K562 (cell line): ENCODE measurements around the gene AHNAK. TPM values are rescaled to one million over a fixed set of nuclear protein-coding genes. Genes with fewer than 3 reads are reported as not detected.

Experiments used
- ATAC-seq: fragments of 200-7000 bp; cut with Tn5 transposase; 3 replicates; pipeline ENCODE4 v1.9.1; 2020; ENCODE audit warnings: moderate library complexity
- BruUV-seq: library from RNA; stranded (reverse); fragments of 400-500 nt; replicated peaks from 2 replicates; lab custom pipeline; 2021; lab: Mats Ljungman, UMichigan
- CTCF ChIA-PET: fragments of 300-600 bp; formaldehyde crosslinking; extraction: SDS; loops from one replicate; lab custom pipeline; 2021; ENCODE audit warnings: low intra/inter-chr PET ratio; lab: Yijun Ruan, JAX
- POLR2A ChIA-PET: fragments of 300-600, 350-650 bp; sonication (Branson Sonifier 250); formaldehyde crosslinking; extraction: SDS; loops from one replicate; lab custom pipeline; 2021; ENCODE audit warnings: antibody characterized with exemption, inconsistent platforms; lab: Yijun Ruan, JAX
- DNase-seq, 4 experiments: peaks; one replicate each; pipeline versions ENCODE4 v3.0.0 to v3.0.0-alpha.2; 2011 to 2018; ENCODE audit warnings: low spot score in 3 of 4, mixed read lengths in 3 of 4; ENCODE audit errors: extremely low read depth in 1 of 4
- FAIRE-seq: peaks from 2 replicates; lab custom pipeline; 2011; peaks lifted over from hg19 to GRCh38; lab: Jason Lieb, UNC
- H2AFZ ChIP-seq: 2 replicates; pipeline ENCODE4 v1.6.0; 2011; ENCODE audit warnings: low read depth, low read length, control low read depth, inconsistent platforms
- H3K27ac ChIP-seq: fragments of 200-600 bp; 3 replicates; pipeline ENCODE4 v1.8.0; 2011; ENCODE audit warnings: low read depth, mild to moderate bottlenecking, control low read depth, inconsistent platforms, low read length, moderate library complexity, mixed read lengths; ENCODE audit errors: extremely low read depth
- H3K27me3 ChIP-seq, 2 experiments: fragments of 300-600 bp in 1 of 2; 2 replicates in 1 of 2; 3 replicates in 1 of 2; pipeline versions ENCODE4 v1.6.0 to v1.8.0; 2011; ENCODE audit warnings: inconsistent platforms in 2 of 2, low read length in 2 of 2, mild to moderate bottlenecking in 1 of 2, mixed read lengths in 1 of 2, moderate library complexity in 1 of 2; ENCODE audit not compliant: control insufficient read depth in 2 of 2, insufficient read depth in 2 of 2
- H3K36me3 ChIP-seq: fragments of 300-600 bp; 3 replicates; pipeline ENCODE4 v1.8.0; 2011; ENCODE audit warnings: mild to moderate bottlenecking, low read length, inconsistent platforms; ENCODE audit not compliant: control insufficient read depth, insufficient read depth
- H3K4me1 ChIP-seq, 2 experiments: fragments of 200-600 bp in 1 of 2; replicated peaks in 1 of 2; 2 replicates in 1 of 2; 3 replicates in 1 of 2; pipeline versions ENCODE4 v1.5.1 to v1.8.0; 2011; ENCODE audit warnings: inconsistent platforms in 2 of 2, low read length in 2 of 2, mild to moderate bottlenecking in 1 of 2, mixed read lengths in 1 of 2, moderate library complexity in 1 of 2; ENCODE audit not compliant: control insufficient read depth in 2 of 2, insufficient read depth in 2 of 2
- H3K4me2 ChIP-seq: 2 replicates; pipeline ENCODE4 v1.6.1; 2011; ENCODE audit warnings: low read length, control low read depth, inconsistent platforms, mixed read lengths; ENCODE audit not compliant: insufficient read depth
- H3K4me3 ChIP-seq: fragments of 200-600 bp; sonication (generic), shearing (Covaris generic); 2 replicates; pipeline ENCODE4 v1.5.1; 2016; ENCODE audit warnings: control low read depth, inconsistent platforms
- H3K79me2 ChIP-seq: fragments of 200-600 bp; 3 replicates; pipeline ENCODE4 v1.8.0; 2011; ENCODE audit warnings: low read length, inconsistent platforms; ENCODE audit not compliant: control insufficient read depth, insufficient read depth
- H3K9ac ChIP-seq, 2 experiments: 2 replicates each; pipeline versions ENCODE4 v1.6.0 to v1.6.1; 2011; ENCODE audit warnings: low read depth in 2 of 2, low read length in 2 of 2, control low read depth in 1 of 2, inconsistent platforms in 1 of 2, mild to moderate bottlenecking in 1 of 2, mixed read lengths in 1 of 2; ENCODE audit not compliant: insufficient read depth in 1 of 2
- H3K9me1 ChIP-seq: one replicate; pipeline ENCODE4 v1.6.0; 2011; ENCODE audit warnings: inconsistent platforms, mild to moderate bottlenecking, low read length, moderate library complexity; ENCODE audit not compliant: control insufficient read depth, insufficient read depth
- H3K9me3 ChIP-seq: replicated peaks from 2 replicates; pipeline ENCODE4 v1.5.1; 2011; ENCODE audit warnings: low read depth, low read length, inconsistent platforms; ENCODE audit not compliant: control insufficient read depth, insufficient read depth
- H4K20me1 ChIP-seq: replicated peaks from 2 replicates; pipeline ENCODE4 v1.6.1; 2011; ENCODE audit warnings: low read length, inconsistent platforms, mixed read lengths; ENCODE audit not compliant: control insufficient read depth, insufficient read depth
- CBFA2T3 ChIP-seq: fragments of 450-650 bp; IDR thresholded peaks from 2 replicates; pipeline ENCODE4 v1.6.1; 2017
- SRSF9 ChIP-seq: fragments of 200-400 bp; formaldehyde crosslinking; IDR thresholded peaks from 2 replicates; pipeline ENCODE4 v1.6.1; 2017; ENCODE audit warnings: low read depth, low read length, borderline replicate concordance
- TGIF2 ChIP-seq: sonication (generic); formaldehyde crosslinking; IDR thresholded peaks from 2 replicates; pipeline ENCODE4 v1.8.1; 2022; ENCODE audit warnings: mild to moderate bottlenecking, missing genetic modification reagents, moderate library complexity
- ZBTB2 ChIP-seq: fragments of 450-650 bp; IDR thresholded peaks from 2 replicates; pipeline ENCODE4 v1.6.1; 2016; ENCODE audit warnings: antibody characterized with exemption
- ZNF175 ChIP-seq: fragments of 200-800 bp; sonication (Bioruptor generic); IDR thresholded peaks from 2 replicates; pipeline ENCODE4 v1.6.1; 2016; ENCODE audit warnings: low read depth, mild to moderate bottlenecking, missing genetic modification characterization, missing compliant biosample characterization
- WGBS: fragments of 100-300 bp; shearing (Covaris generic); methylation state at CpG from one replicate; pipeline ENCODE4 v1.1.6; 2016; ENCODE audit warnings: low coverage, mixed read lengths; ENCODE audit not compliant: insufficient coverage; ENCODE audit errors: missing lambda C conversion rate; 5-methylcytosine and 5-hydroxymethylcytosine counted together
- in situ Hi-C: fragments of 300-500 bp; cut with MboI; formaldehyde crosslinking; loops from 4 replicates; pipeline ENCODE4 v1.15.0; 2018; ENCODE audit warnings: inconsistent platforms, mixed read lengths
- intact Hi-C: fragments of 100-400 bp; cut with micrococcal nuclease; formaldehyde crosslinking; loops from 2 replicates; pipeline ENCODE4 v1.14.2; 2022
- polyA plus RNA-seq, 8 experiments: library from polyadenylated mRNA; depleted of rRNA in 4 of 8; stranded (reverse) in 5 of 8; unstranded in 3 of 8; fragments of >200 nt; fragmentation: Nextera tagmentation in 2 of 8; fragmentation: Illumina TruSeq in 1 of 8; extraction: Ambion mirVana in 2 of 8; extraction: Trizol in 1 of 8; gene quantifications; 2 replicates each; pipeline versions ENCODE4 v1.2.1 to v1.2.3, GENCODE V29; 2011 to 2014; ENCODE audit warnings: inconsistent platforms in 1 of 8, missing spikeins in 1 of 8
- total RNA-seq, 7 experiments: library from RNA; depleted of rRNA in 6 of 7; stranded (reverse); fragments of >200 nt in 6 of 7; fragmentation: Illumina TruSeq in 2 of 7; extraction: Trizol in 2 of 7; gene quantifications; 2 replicates each; pipeline versions ENCODE4 v1.2.1 to v1.2.3, GENCODE V29; 2011 to 2021; ENCODE audit warnings: low replicate concordance in 1 of 7

AHNAK gene
- total and polyA plus RNA-seq, 9 of the 15 experiments (the other 6 are each of a cell fraction or from before 2014, with no cell fraction given) = 1.5 to 89.7 (median 45.0) TPM

GRCh38 chr11:62387381-62387780 is 159.2 kb downstream of the AHNAK start:
- no peak for ATAC-seq

More at GRCh38 chr11:62387381-62387780, 159.2 kb downstream of the AHNAK start:
- H2AFZ ChIP-seq = no peak overlapping the region
- H3K9me3 ChIP-seq = no peaks in the 10 kb centered on the region
- no peaks in the 10 kb centered on the region for H3K9me1 ChIP-seq
- TF ChIP-seq CBFA2T3 (no peak), TGIF2 (CRISPR knock-in tag) (no peak), ZBTB2 (no peak), ZNF175 (CRISPR knock-in tag) (no peak), SRSF9 (no peak)
- H3K36me3 ChIP-seq = no peaks in the 10 kb centered on the region
- DNase-seq (no peak), FAIRE-seq (no peak)
- 82% methylated on average over 3 of the region's 3 CpGs for WGBS
- H3K4me1 ChIP-seq = peaks cover 0 to 5% of the 10 kb centered on the region in 2 experiments; a peak in 2 of 5 replicates
- in situ Hi-C loops = loop anchor here (25.0 kb wide), 2 partner anchors 475 to 625 kb away; partner anchors contain the start of gene SLC22A8
- ChIA-PET CTCF (no interaction called here), POLR2A (no interaction called here)
- no TSS peak for BruUV-seq
- H3K27ac ChIP-seq = no peak overlapping the region
- H3K27me3 ChIP-seq = no peaks in the 10 kb centered on the region
- no peak overlapping the region for H3K4me3 ChIP-seq
- no peaks in the 10 kb centered on the region for H3K79me2 ChIP-seq
- no peak overlapping the region for H3K4me2 ChIP-seq
- H3K9ac ChIP-seq = 0 out of 4 replicates have a peak overlapping the region, but pooled peaks of 1 of the 2 experiments have one; percentile 28
- no peaks in the 10 kb centered on the region for H4K20me1 ChIP-seq
- intact Hi-C loops = no loop called here
